H9 (cell line): ENCODE results near the gene PLXNB1. TPM values are rescaled to one million over a fixed set of nuclear protein-coding genes. Genes with fewer than 3 reads are reported as not detected.
"Not testable (repeated sequence)": the region's sequence is repeated elsewhere in the genome, so short reads cannot be mapped to it uniquely, and the experiment has no call there.

Experiments
- DNase-seq: peaks from one replicate; pipeline ENCODE4 v3.0.0-alpha.2; 2017
- H2AFZ ChIP-seq: one replicate; pipeline ENCODE4 v1.6.1; 2013; ENCODE audit warnings: mild to moderate bottlenecking, low read length, control low read depth, moderate library complexity
- H2AK5ac ChIP-seq: 2 replicates; pipeline ENCODE4 v1.6.1; 2013; ENCODE audit warnings: low read length, control low read depth, mixed read lengths; ENCODE audit not compliant: insufficient read length
- H2BK120ac ChIP-seq: one replicate; pipeline ENCODE4 v1.6.1; 2013; ENCODE audit warnings: low read depth, mild to moderate bottlenecking, low read length, control low read depth, inconsistent platforms; ENCODE audit not compliant: poor library complexity, severe bottlenecking
- H2BK12ac ChIP-seq: 2 replicates; pipeline ENCODE4 v1.6.1; 2013; ENCODE audit warnings: low read length, control low read depth, mixed read lengths, low read depth; ENCODE audit not compliant: insufficient read length
- H2BK15ac ChIP-seq: 2 replicates; pipeline ENCODE4 v1.6.1; 2013; ENCODE audit warnings: low read depth, low read length, control low read depth
- H2BK20ac ChIP-seq: one replicate; pipeline ENCODE4 v1.6.1; 2013; ENCODE audit warnings: low read depth, mild to moderate bottlenecking, low read length, control low read depth, inconsistent platforms; ENCODE audit not compliant: poor library complexity, severe bottlenecking
- H2BK5ac ChIP-seq: 2 replicates; pipeline ENCODE4 v1.6.1; 2013; ENCODE audit warnings: low read length, control low read depth, mixed read lengths; ENCODE audit not compliant: insufficient read length
- H3K14ac ChIP-seq: 2 replicates; pipeline ENCODE4 v1.6.1; 2013; ENCODE audit warnings: low read length, control low read depth; ENCODE audit not compliant: insufficient read depth
- H3K18ac ChIP-seq: 2 replicates; pipeline ENCODE4 v1.6.1; 2013; ENCODE audit warnings: low read depth, mild to moderate bottlenecking, mixed read lengths, low read length, control low read depth; ENCODE audit not compliant: insufficient read length
- H3K23ac ChIP-seq: 2 replicates; pipeline ENCODE4 v1.6.1; 2013; ENCODE audit warnings: low read length, control low read depth, mixed read lengths, low read depth; ENCODE audit not compliant: insufficient read length
- H3K23me2 ChIP-seq: 2 replicates; pipeline ENCODE4 v1.6.1; 2013; ENCODE audit warnings: low read depth, mild to moderate bottlenecking, mixed read lengths, low read length, control low read depth; ENCODE audit not compliant: insufficient read length, poor library complexity, severe bottlenecking
- H3K27ac ChIP-seq: 2 replicates; pipeline ENCODE4 v1.5.1; 2013; ENCODE audit warnings: low read length, control low read depth, mixed read lengths, low read depth; ENCODE audit not compliant: insufficient read length
- H3K27me3 ChIP-seq: 2 replicates; pipeline ENCODE4 v1.6.1; 2013; ENCODE audit warnings: low read length, control low read depth, inconsistent platforms; ENCODE audit not compliant: insufficient read depth
- H3K4ac ChIP-seq: 2 replicates; pipeline ENCODE4 v1.6.1; 2013; ENCODE audit warnings: low read depth, mild to moderate bottlenecking, control low read depth, inconsistent platforms, low read length, moderate library complexity
- H3K4me1 ChIP-seq: 2 replicates; pipeline ENCODE4 v1.6.1; 2013; ENCODE audit warnings: low read length, control low read depth, inconsistent platforms; ENCODE audit not compliant: insufficient read depth
- H3K4me2 ChIP-seq: 2 replicates; pipeline ENCODE4 v1.6.1; 2013; ENCODE audit warnings: low read length, control low read depth, mixed read lengths; ENCODE audit not compliant: insufficient read length, insufficient read depth
- H3K56ac ChIP-seq: 2 replicates; pipeline ENCODE4 v1.6.1; 2013; ENCODE audit warnings: low read depth, mild to moderate bottlenecking, mixed read lengths, low read length, control low read depth; ENCODE audit not compliant: insufficient read length
- H3K79me1 ChIP-seq: 2 replicates; pipeline ENCODE4 v1.6.1; 2013; ENCODE audit warnings: low read depth, mild to moderate bottlenecking, moderate library complexity, low read length, control low read depth, inconsistent platforms; ENCODE audit not compliant: insufficient read depth, poor library complexity, severe bottlenecking
- H3K79me2 ChIP-seq: 2 replicates; pipeline ENCODE4 v1.6.1; 2013; ENCODE audit warnings: low read length, control low read depth, inconsistent platforms; ENCODE audit not compliant: insufficient read depth
- H3K9ac ChIP-seq: 2 replicates; pipeline ENCODE4 v1.6.1; 2013; ENCODE audit warnings: low read length, control low read depth, mixed read lengths; ENCODE audit not compliant: insufficient read length; ENCODE audit errors: extremely low read depth
- H3K9me3 ChIP-seq: one replicate; pipeline ENCODE4 v1.6.1; 2013; ENCODE audit warnings: low read depth, low read length, inconsistent platforms; ENCODE audit not compliant: control insufficient read depth
- H3T11ph ChIP-seq: one replicate; pipeline ENCODE4 v1.6.1; 2013; ENCODE audit warnings: mild to moderate bottlenecking, low read length, control low read depth, inconsistent platforms
- H4K20me1 ChIP-seq: one replicate; pipeline ENCODE4 v1.6.1; 2013; ENCODE audit not compliant: control insufficient read depth, insufficient read length, insufficient read depth
- H4K5ac ChIP-seq: 2 replicates; pipeline ENCODE4 v1.6.1; 2013; ENCODE audit warnings: low read depth, mild to moderate bottlenecking, mixed read lengths, low read length, control low read depth; ENCODE audit not compliant: insufficient read length
- H4K8ac ChIP-seq: replicated peaks from 2 replicates; pipeline ENCODE4 v1.6.1; 2013; ENCODE audit warnings: low read length, control low read depth, mixed read lengths, low read depth; ENCODE audit not compliant: insufficient read length
- H4K91ac ChIP-seq: 2 replicates; pipeline ENCODE4 v1.6.1; 2013; ENCODE audit warnings: low read depth, mild to moderate bottlenecking, moderate library complexity, mixed read lengths, low read length, control low read depth; ENCODE audit not compliant: insufficient read length
- H3K27ac Mint-ChIP-seq, 3 experiments: 2 replicates in 2 of 3; 3 replicates in 1 of 3; pipeline ENCODE4 v1.8.0; 2020 to 2021; ENCODE audit warnings: mixed read lengths in 3 of 3, mild to moderate bottlenecking in 1 of 3, moderate library complexity in 1 of 3
- H3K27me3 Mint-ChIP-seq: 2 replicates; pipeline ENCODE4 v1.8.0; 2021; ENCODE audit warnings: low read depth, mild to moderate bottlenecking, moderate library complexity, mixed read lengths
- H3K36me3 Mint-ChIP-seq, 3 experiments: 2 replicates in 2 of 3; 3 replicates in 1 of 3; pipeline ENCODE4 v1.8.0; 2020 to 2021; ENCODE audit warnings: low read depth in 3 of 3, mixed read lengths in 3 of 3; ENCODE audit not compliant: insufficient read depth in 1 of 3
- H3K4me1 Mint-ChIP-seq, 2 experiments: 2 replicates each; pipeline ENCODE4 v1.8.0; 2020; ENCODE audit warnings: mixed read lengths in 2 of 2
- H3K4me3 Mint-ChIP-seq, 2 experiments: 2 replicates in 1 of 2; 3 replicates in 1 of 2; pipeline ENCODE4 v1.8.0; 2020 to 2021; ENCODE audit warnings: mild to moderate bottlenecking in 2 of 2, mixed read lengths in 2 of 2, moderate library complexity in 1 of 2
- H3K9me3 Mint-ChIP-seq, 2 experiments: 2 replicates in 1 of 2; 3 replicates in 1 of 2; pipeline ENCODE4 v1.8.0; 2020; ENCODE audit warnings: mild to moderate bottlenecking in 2 of 2, mixed read lengths in 2 of 2, moderate library complexity in 1 of 2
- CTCF ChIP-seq: fragments of 200-600 bp; sonication (generic); conservative IDR thresholded peaks from 3 replicates; pipeline ENCODE4 v1.8.0; 2021; ENCODE audit warnings: antibody characterized with exemption, mild to moderate bottlenecking
- WGBS: extraction: QIAGEN DNeasy Blood & Tissue Kit; methylation state at CpG from one replicate; pipeline ENCODE4 v1.1.7; 2013; ENCODE audit warnings: missing lambda C conversion rate, low lambda C conversion rate, mixed read lengths; ENCODE audit not compliant: insufficient read length; ENCODE audit errors: extremely low coverage; 5-methylcytosine and 5-hydroxymethylcytosine counted together
- total RNA-seq: library from RNA; stranded (reverse); gene quantifications from 2 replicates; pipeline ENCODE4 v1.2.1, GENCODE V29; 2021

PLXNB1 gene
- total RNA-seq, 1 experiment from 2014 or later: 184 TPM

- H2BK15ac ChIP-seq: no peak overlapping the region
- H2AK5ac ChIP-seq: no peak overlapping the region
- H3K27me3 Mint-ChIP-seq: no peaks in the 10 kb centered on the region
- DNase-seq: peak; percentile 97
- H3K4me1 ChIP-seq: peaks cover 7% of the 10 kb centered on the region; the same call in 1 of the 2 replicates
- H3K4me2 ChIP-seq: peak overlapping the region; percentile 11
- WGBS: no CpG with 5 or more reads among the region's 4 CpGs
- H3K27ac Mint-ChIP-seq: peak overlapping the region; percentile 89 to 97 (median 92); a peak in 6 of 7 replicates
- peaks cover 46 to 50% of the 10 kb centered on the region in 2 experiments for H3K4me1 Mint-ChIP-seq
- peaks cover 5% of the 10 kb centered on the region for H3K23me2 ChIP-seq
- H4K5ac ChIP-seq: no peak overlapping the region
- H3T11ph ChIP-seq: no peak overlapping the region
- no peak overlapping the region for H2BK12ac ChIP-seq
- no peak for TF ChIP-seq CTCF
- H3K27me3 ChIP-seq: no peaks in the 10 kb centered on the region
- H4K20me1 ChIP-seq: no peaks in the 10 kb centered on the region
- no peaks in the 10 kb centered on the region for H3K9me3 ChIP-seq
- no peak overlapping the region for H2BK120ac ChIP-seq
- no peak overlapping the region for H3K4ac ChIP-seq
- no peaks in the 10 kb centered on the region for H3K79me2 ChIP-seq
- no peak overlapping the region for H3K23ac ChIP-seq
- no peak overlapping the region for H2AFZ ChIP-seq
- H3K9me3 Mint-ChIP-seq: no peaks in the 10 kb centered on the region; a peak in 1 of 5 replicates
- H3K36me3 Mint-ChIP-seq: peaks cover 5 to 8% (median 6%) of the 10 kb centered on the region in 3 experiments; a peak in 5 of 7 replicates
- H4K8ac ChIP-seq: no peak overlapping the region
- H3K9ac ChIP-seq: no peak overlapping the region
- peak overlapping the region; percentile 9 for H3K27ac ChIP-seq
- peak overlapping the region; percentile 42 for H3K18ac ChIP-seq
- H3K56ac ChIP-seq: no peak overlapping the region
- no peak overlapping the region for H4K91ac ChIP-seq
- no peak overlapping the region for H2BK20ac ChIP-seq
- H3K4me3 Mint-ChIP-seq: peak overlapping the region; percentile 16 to 49; a peak in 3 of 5 replicates
- H2BK5ac ChIP-seq: no peak overlapping the region
- no peaks in the 10 kb centered on the region for H3K79me1 ChIP-seq
- no peak overlapping the region for H3K14ac ChIP-seq
These were observed 44.7 kb upstream of the PLXNB1 start for GRCh38 chr3:48474619-48475018.

- Mint-ChIP-seq H3K36me3 (peaks cover 11% of the 10 kb centered on the region in 3 experiments; a peak in 6 of 7 replicates), H3K27ac (peak overlapping the region in 1 of 3 experiments; percentile 99; a peak in 1 of 7 replicates), H3K4me1 (peaks cover 42 to 47% of the 10 kb centered on the region in 2 experiments)
- not testable (repeated sequence) for H3K18ac ChIP-seq, H2BK120ac ChIP-seq, H3K14ac ChIP-seq, H3K9me3 ChIP-seq, H4K91ac ChIP-seq, H3K27me3 Mint-ChIP-seq, H3T11ph ChIP-seq, H3K4me2 ChIP-seq, H3K23me2 ChIP-seq, H2AFZ ChIP-seq, H3K79me2 ChIP-seq, DNase-seq, H3K9ac ChIP-seq, H4K20me1 ChIP-seq, H3K27me3 ChIP-seq, H4K5ac ChIP-seq, H3K27ac ChIP-seq, H2AK5ac ChIP-seq, H3K4me1 ChIP-seq, H2BK15ac ChIP-seq, H3K56ac ChIP-seq, H2BK20ac ChIP-seq, H2BK5ac ChIP-seq, H3K4ac ChIP-seq, H3K9me3 Mint-ChIP-seq, H4K8ac ChIP-seq, H3K79me1 ChIP-seq, H2BK12ac ChIP-seq, H3K4me3 Mint-ChIP-seq, H3K23ac ChIP-seq
- WGBS: no CpG with 5 or more reads among the region's 4 CpGs
These were observed 44.1 kb upstream of the PLXNB1 start for GRCh38 chr3:48474031-48474430.
